ENCODE data around the gene ZNF609.

DNA sequence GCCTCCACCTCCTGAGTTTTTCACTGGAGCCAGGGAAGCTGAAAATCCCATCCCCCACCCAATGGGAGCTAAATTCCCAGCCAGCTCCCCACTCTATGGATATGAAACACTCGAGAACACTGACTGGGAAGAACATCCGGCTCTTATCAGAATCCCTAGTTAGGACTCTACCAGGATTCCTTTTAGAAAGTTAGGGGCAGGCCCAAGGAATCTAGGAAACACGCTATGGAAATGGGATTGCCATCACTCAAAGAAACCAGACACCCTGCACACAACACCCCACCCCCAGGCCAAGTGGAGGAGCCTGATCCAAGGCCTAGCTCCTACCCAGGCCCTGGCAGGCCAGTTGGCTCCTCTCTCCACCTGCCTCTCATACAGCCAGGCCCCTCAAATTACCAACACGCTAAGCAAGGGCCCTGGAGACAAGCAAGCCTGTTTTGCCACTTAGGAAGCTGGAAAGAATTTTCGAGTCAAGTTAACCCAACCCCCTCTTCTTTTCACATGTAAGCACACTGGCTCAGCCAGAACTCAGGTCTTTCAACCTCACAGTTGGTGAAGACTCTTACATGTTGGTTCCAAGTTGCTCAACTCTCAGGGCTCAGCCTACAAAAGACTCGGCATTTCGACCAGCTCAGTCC lies 239.5 kb downstream of the ZNF609 start:
- TF ChIP-seq RCOR1 (conservative IDR thresholded peaks at IDR 0.05; ENCODE audit: low read depth, low read length): no peak
- no peak for TF ChIP-seq ZNF207 (IDR thresholded peaks at IDR 0.05; ENCODE audit: borderline replicate concordance)
- no peak for TF ChIP-seq ESRRA (IDR thresholded peaks at IDR 0.05; ENCODE audit: low read length)
- no peak for TF ChIP-seq RFX5 (IDR thresholded peaks at IDR 0.05; ENCODE audit: low read depth, low read length)
- TF ChIP-seq YY1 (IDR thresholded peaks at IDR 0.05; ENCODE audit: low read depth, low read length): no peak
- no peak for TF ChIP-seq CEBPB (IDR thresholded peaks at IDR 0.05; ENCODE audit: borderline replicate concordance in 1 of 2, low read depth in 2 of 2, low read length in 2 of 2)
- no peak for TF ChIP-seq SRF (IDR thresholded peaks at IDR 0.05; ENCODE audit: low read depth in 2 of 2, low read length in 2 of 2)
- no peak for TF ChIP-seq RBBP5 (conservative IDR thresholded peaks at IDR 0.05)
- TF ChIP-seq GABPA (IDR thresholded peaks at IDR 0.05; ENCODE audit: low read depth): no peak
- TF ChIP-seq YBX1 (IDR thresholded peaks at IDR 0.05): no peak
- no peak for TF ChIP-seq MTA2 (IDR thresholded peaks at IDR 0.05; ENCODE audit: low read depth)
- no peak for TF ChIP-seq SPI1 (IDR thresholded peaks at IDR 0.05; ENCODE audit: borderline replicate concordance, insufficient read depth, low read depth, low read length)
